Keratinocyte (primary cell): ENCODE results near the gene DHPS. TPM values are rescaled to one million over a fixed set of nuclear protein-coding genes. Genes with fewer than 3 reads are reported as not detected.

Experiments used
- DNase-seq: peaks from one replicate; pipeline ENCODE4 v3.0.0-alpha.2; 2011; ENCODE audit warnings: low read depth, missing footprints, low spot score
- FAIRE-seq: peaks from 2 replicates; lab custom pipeline; 2011; peaks lifted over from hg19 to GRCh38; lab: Jason Lieb, UNC
- H2AFZ ChIP-seq: 2 replicates; pipeline ENCODE4 v1.6.0; 2012; ENCODE audit warnings: low read length, control low read depth, inconsistent platforms; ENCODE audit not compliant: control insufficient read depth
- H3K27ac ChIP-seq: 2 replicates; pipeline ENCODE4 v1.5.1; 2011; ENCODE audit warnings: low read length; ENCODE audit not compliant: control insufficient read depth, insufficient read depth
- H3K27me3 ChIP-seq: 3 replicates; pipeline ENCODE4 v1.6.0; 2011; ENCODE audit warnings: low read length; ENCODE audit not compliant: control insufficient read depth, insufficient read depth; ENCODE audit errors: extremely low read depth
- H3K36me3 ChIP-seq, 2 experiments: 2 replicates in 1 of 2; 3 replicates in 1 of 2; pipeline ENCODE4 v1.5.1; 2011; ENCODE audit warnings: low read length in 2 of 2, mild to moderate bottlenecking in 1 of 2; ENCODE audit not compliant: control insufficient read depth in 2 of 2, insufficient read depth in 2 of 2; ENCODE audit errors: extremely low read depth in 1 of 2
- H3K4me1 ChIP-seq: 3 replicates; pipeline ENCODE4 v1.5.1; 2011; ENCODE audit warnings: low read length; ENCODE audit not compliant: control insufficient read depth, insufficient read depth; ENCODE audit errors: extremely low read depth
- H3K4me2 ChIP-seq: 3 replicates; pipeline ENCODE4 v1.6.0; 2011; ENCODE audit warnings: low read depth, low read length; ENCODE audit not compliant: control insufficient read depth, insufficient read depth; ENCODE audit errors: extremely low read depth
- H3K4me3 ChIP-seq, 3 experiments: fragments of 200-600 bp in 1 of 3; sonication (generic) in 1 of 3; 2 replicates in 2 of 3; 3 replicates in 1 of 3; pipeline ENCODE4 v1.5.1; 2011 to 2016; ENCODE audit warnings: low read length in 3 of 3, mild to moderate bottlenecking in 3 of 3, control low read depth in 2 of 3, inconsistent platforms in 1 of 3, low read depth in 1 of 3, mixed read lengths in 1 of 3, mixed run types in 1 of 3, moderate library complexity in 1 of 3; ENCODE audit not compliant: control insufficient read depth in 2 of 3, insufficient read depth in 2 of 3; ENCODE audit errors: extremely low read depth in 1 of 3
- H3K79me2 ChIP-seq: 2 replicates; pipeline ENCODE4 v1.6.0; 2012; ENCODE audit warnings: low read length; ENCODE audit not compliant: control insufficient read depth, insufficient read depth
- H3K9ac ChIP-seq: 3 replicates; pipeline ENCODE4 v1.6.0; 2011; ENCODE audit warnings: low read length; ENCODE audit not compliant: control insufficient read depth, insufficient read depth; ENCODE audit errors: extremely low read depth
- H3K9me1 ChIP-seq: 3 replicates; pipeline ENCODE4 v1.6.0; 2011; ENCODE audit warnings: low read length; ENCODE audit not compliant: control insufficient read depth, insufficient read depth; ENCODE audit errors: extremely low read depth
- H3K9me3 ChIP-seq: 2 replicates; pipeline ENCODE4 v1.5.1; 2012; ENCODE audit warnings: low read depth, low read length; ENCODE audit not compliant: control insufficient read depth
- H4K20me1 ChIP-seq: 3 replicates; pipeline ENCODE4 v1.6.0; 2011; ENCODE audit warnings: low read length; ENCODE audit not compliant: control insufficient read depth, insufficient read depth; ENCODE audit errors: extremely low read depth
- EZH2 ChIP-seq: IDR thresholded peaks from one replicate; pipeline ENCODE4 v1.6.1; 2012; ENCODE audit warnings: inconsistent platforms, mild to moderate bottlenecking, low read length, moderate library complexity
- dilution Hi-C: fragments of 300-500 bp; cut with MboI; formaldehyde crosslinking; loops from one replicate; pipeline ENCODE4 v1.7.0; 2020; ENCODE audit warnings: low sequenced_read_pairs; ENCODE audit not compliant: extremely low pct_ligation_motif_present
- polyA plus RNA-seq, 5 experiments: library from polyadenylated mRNA; depleted of rRNA in 3 of 5; stranded (reverse) in 3 of 5; stranded (forward) in 1 of 5; unstranded in 1 of 5; fragments of >200 nt; gene quantifications; 1 replicate in 1 of 5; 2 replicates in 3 of 5; 3 replicates in 1 of 5; pipeline versions ENCODE4 v1.2.1 to v1.2.3, GENCODE V29; 2011 to 2012; ENCODE audit warnings: missing spikeins in 2 of 5, low read depth in 1 of 5, low replicate concordance in 1 of 5
- TF ChIP-seq, protein P1 (sequence below), 3 experiments: IDR thresholded peaks in 1 of 3; conservative IDR thresholded peaks in 1 of 3; optimal IDR thresholded peaks in 1 of 3; 2 replicates in 2 of 3; 3 replicates in 1 of 3; pipeline versions ENCODE3 to v1.5.1; 2011; ENCODE audit warnings: low read length in 3 of 3, mild to moderate bottlenecking in 3 of 3, moderate library complexity in 2 of 3, control low read depth in 1 of 3, inconsistent platforms in 1 of 3; ENCODE audit not compliant: insufficient read depth in 2 of 3; ENCODE audit errors: extremely low read depth in 1 of 3

The DHPS gene
- polyA plus RNA-seq, 1 donor (not counting 4 experiments of a cell fraction or from before 2014, with no cell fraction given) = 36.5 TPM

DNA sequence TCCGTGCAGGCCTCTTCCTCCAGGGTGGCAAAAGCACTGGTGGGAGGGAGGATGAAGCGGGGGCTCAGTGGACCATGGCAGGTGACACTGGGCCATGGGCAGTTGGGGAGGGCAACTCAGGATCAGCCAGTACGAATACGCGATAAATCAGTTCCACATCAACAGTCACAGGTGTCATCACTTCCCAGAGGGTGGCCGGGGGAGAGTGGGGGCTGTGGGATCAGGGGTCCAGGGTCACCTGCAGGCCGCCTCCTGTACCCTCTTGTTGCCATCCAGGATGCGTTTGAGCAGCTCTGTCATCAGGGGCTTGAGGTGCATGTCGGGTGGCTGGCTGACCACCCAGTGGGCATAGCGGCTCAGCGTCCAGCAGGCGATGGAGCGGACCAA, 24.6 kb upstream of the DHPS start:
- Histone ChIP-seq H3K9ac (no peak overlapping the region), H3K27me3 (no peaks in the 10 kb centered on the region), H2AFZ (no peak overlapping the region), H3K9me1 (no peaks in the 10 kb centered on the region), H4K20me1 (no peaks in the 10 kb centered on the region), H3K36me3 (peaks cover 47 to 63% of the 10 kb centered on the region in 2 experiments), H3K79me2 (peaks cover 10% of the 10 kb centered on the region), H3K4me2 (no peak overlapping the region), H3K9me3 (no peaks in the 10 kb centered on the region), H3K4me3 (no peak overlapping the region), H3K4me1 (no peaks in the 10 kb centered on the region), H3K27ac (no peak overlapping the region)
- TF ChIP-seq, protein P1, sequence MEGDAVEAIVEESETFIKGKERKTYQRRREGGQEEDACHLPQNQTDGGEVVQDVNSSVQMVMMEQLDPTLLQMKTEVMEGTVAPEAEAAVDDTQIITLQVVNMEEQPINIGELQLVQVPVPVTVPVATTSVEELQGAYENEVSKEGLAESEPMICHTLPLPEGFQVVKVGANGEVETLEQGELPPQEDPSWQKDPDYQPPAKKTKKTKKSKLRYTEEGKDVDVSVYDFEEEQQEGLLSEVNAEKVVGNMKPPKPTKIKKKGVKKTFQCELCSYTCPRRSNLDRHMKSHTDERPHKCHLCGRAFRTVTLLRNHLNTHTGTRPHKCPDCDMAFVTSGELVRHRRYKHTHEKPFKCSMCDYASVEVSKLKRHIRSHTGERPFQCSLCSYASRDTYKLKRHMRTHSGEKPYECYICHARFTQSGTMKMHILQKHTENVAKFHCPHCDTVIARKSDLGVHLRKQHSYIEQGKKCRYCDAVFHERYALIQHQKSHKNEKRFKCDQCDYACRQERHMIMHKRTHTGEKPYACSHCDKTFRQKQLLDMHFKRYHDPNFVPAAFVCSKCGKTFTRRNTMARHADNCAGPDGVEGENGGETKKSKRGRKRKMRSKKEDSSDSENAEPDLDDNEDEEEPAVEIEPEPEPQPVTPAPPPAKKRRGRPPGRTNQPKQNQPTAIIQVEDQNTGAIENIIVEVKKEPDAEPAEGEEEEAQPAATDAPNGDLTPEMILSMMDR (optimal IDR thresholded peaks at IDR 0.05 in 1 of 3, IDR thresholded peaks at IDR 0.05 in 1 of 3, conservative IDR thresholded peaks at IDR 0.05 in 1 of 3; ENCODE audit: extremely low read depth in 1 of 3, insufficient read depth in 2 of 3, low read length in 3 of 3) = no peak
- TF ChIP-seq EZH2 = no peak
- dilution Hi-C loops = no loop called here
- FAIRE-seq (no peak), DNase-seq (no peak)

DNA sequence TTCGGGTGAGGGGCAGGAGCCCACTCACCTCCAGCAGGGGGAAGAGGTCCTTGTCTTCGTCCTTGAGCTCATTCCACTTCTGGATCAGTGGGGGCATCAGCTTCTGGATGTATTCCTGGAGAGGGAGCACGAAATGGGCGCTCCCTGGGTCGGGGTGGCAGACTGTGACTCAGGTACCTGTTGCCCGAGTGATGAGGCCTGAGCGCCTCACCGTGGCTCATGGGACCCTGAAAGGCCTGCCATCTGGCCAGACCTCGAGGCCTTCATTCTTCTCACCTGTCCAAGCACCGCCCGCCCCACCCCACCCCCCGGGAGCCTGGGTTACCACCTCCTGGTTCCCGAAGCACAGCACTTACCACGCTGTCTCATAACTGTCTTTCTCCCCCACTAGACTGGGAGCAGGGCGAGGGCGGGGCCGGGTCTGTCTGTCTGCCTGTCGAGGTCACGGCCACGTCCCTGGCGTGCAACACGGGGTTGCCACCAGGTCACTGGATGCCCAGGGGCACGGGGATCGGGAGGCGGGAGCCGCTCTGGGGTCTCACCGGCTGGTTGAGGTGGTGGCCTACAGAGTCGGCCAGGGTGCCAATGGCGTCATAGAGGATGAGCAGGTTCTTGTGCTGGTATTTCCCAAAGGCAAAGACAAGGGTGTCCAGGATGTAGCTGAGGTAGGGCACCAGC, 24.1 kb upstream of the DHPS start:
- Histone ChIP-seq H2AFZ (no peak overlapping the region), H3K27me3 (no peaks in the 10 kb centered on the region), H3K9me1 (no peaks in the 10 kb centered on the region), H3K4me3 (no peak overlapping the region), H3K36me3 (peaks cover 51 to 59% of the 10 kb centered on the region in 2 experiments), H3K79me2 (peaks cover 9% of the 10 kb centered on the region), H3K4me1 (no peaks in the 10 kb centered on the region), H3K4me2 (no peak overlapping the region), H3K9me3 (no peaks in the 10 kb centered on the region), H4K20me1 (no peaks in the 10 kb centered on the region), H3K27ac (no peak overlapping the region), H3K9ac (no peak overlapping the region)
- no peak for TF ChIP-seq EZH2
- FAIRE-seq (no peak), DNase-seq (no peak)
- dilution Hi-C loops = no loop called here

DNA sequence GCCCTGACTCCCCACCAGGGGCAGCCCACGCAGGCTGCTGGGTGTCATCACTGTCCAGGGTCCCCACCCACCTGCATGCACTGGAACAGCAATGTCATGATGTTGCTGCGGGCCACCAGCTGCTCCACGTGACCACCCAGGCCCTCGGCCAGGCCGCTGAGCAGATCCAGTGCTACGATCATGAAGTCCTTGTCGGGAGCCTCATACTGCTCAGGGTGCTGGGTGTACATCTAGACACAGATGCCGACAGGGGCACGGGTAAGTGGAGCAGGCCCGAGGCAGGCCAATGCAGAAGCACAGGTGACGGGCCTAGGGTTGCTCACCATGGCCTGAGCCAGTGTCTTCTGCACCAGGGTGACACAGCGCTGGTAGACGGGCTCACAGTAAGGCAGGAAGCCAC, 23.5 kb upstream of the DHPS start:
- no peak for TF ChIP-seq EZH2
- TF ChIP-seq, protein P1 (optimal IDR thresholded peaks at IDR 0.05 in 1 of 3, IDR thresholded peaks at IDR 0.05 in 1 of 3, conservative IDR thresholded peaks at IDR 0.05 in 1 of 3; ENCODE audit: extremely low read depth in 1 of 3, insufficient read depth in 2 of 3, low read length in 3 of 3) = no peak
- Histone ChIP-seq H4K20me1 (no peaks in the 10 kb centered on the region), H3K4me1 (no peaks in the 10 kb centered on the region), H3K4me2 (no peak overlapping the region), H3K4me3 (no peak overlapping the region), H3K27me3 (no peaks in the 10 kb centered on the region), H3K9me3 (no peaks in the 10 kb centered on the region), H3K79me2 (peaks cover 6% of the 10 kb centered on the region), H3K9ac (no peak overlapping the region), H3K9me1 (no peaks in the 10 kb centered on the region), H2AFZ (no peak overlapping the region), H3K27ac (no peak overlapping the region), H3K36me3 (peaks cover 52 to 57% of the 10 kb centered on the region in 2 experiments)
- FAIRE-seq = no peak
- dilution Hi-C loops = no loop called here
- DNase-seq = no peak
